ENCODE data around the gene TRPV6. TPM values are rescaled to one million over a fixed set of nuclear protein-coding genes. Genes with fewer than 3 reads are reported as not detected.

TRPV6 gene
- total and polyA plus RNA-seq, 4 donors: 0.32 to 1.5 (median 0.36) TPM; not detected in 1

GRCh38 chr7:142932386-142933091 lies 47.0 kb upstream of the TRPV6 start:
- Histone ChIP-seq H3K9me3 (ENCODE audit: control insufficient read depth in 4 of 4, low read length in 3 of 4) (no peaks in the 10 kb centered on the region), H3K36me3 (ENCODE audit: control insufficient read depth in 4 of 4, insufficient read depth in 3 of 4, low read depth in 1 of 4, low read length in 3 of 4) (no peaks in the 10 kb centered on the region), H3K4me3 (ENCODE audit: low read depth in 1 of 3, low read length in 3 of 3) (no peak overlapping the region), H3K4me1 (ENCODE audit: control insufficient read depth in 4 of 4, insufficient read depth in 4 of 4, low read length in 3 of 4) (no peaks in the 10 kb centered on the region), H3K27me3 (ENCODE audit: control insufficient read depth in 4 of 4, insufficient read depth in 4 of 4, low read length in 3 of 4) (no peaks in the 10 kb centered on the region), H3K27ac (ENCODE audit: low read depth in 1 of 2, low read length in 2 of 2) (no peak overlapping the region), H3K9ac (ENCODE audit: low read depth in 1 of 2, low read length in 2 of 2) (no peak overlapping the region)
- 65% methylated on average over 5 of the region's 5 CpGs for WGBS
- DNase-seq (ENCODE audit: low spot score): no peak
- TF ChIP-seq EGR1 (IDR thresholded peaks at IDR 0.05; ENCODE audit: low read depth in 2 of 2) (no peak), JUND (IDR thresholded peaks at IDR 0.05) (no peak), NR2F2 (IDR thresholded peaks at IDR 0.05) (no peak), ZBTB33 (IDR thresholded peaks at IDR 0.05) (no peak), HNF4A (conservative IDR thresholded peaks at IDR 0.05) (no peak), REST (IDR thresholded peaks at IDR 0.05) (no peak), FOXA2 (IDR thresholded peaks at IDR 0.05) (no peak), FOXA1 (IDR thresholded peaks at IDR 0.05) (no peak), TAF1 (conservative IDR thresholded peaks at IDR 0.05) (no peak), RXRA (IDR thresholded peaks at IDR 0.05) (no peak), HNF4G (IDR thresholded peaks at IDR 0.05) (no peak), RAD21 (IDR thresholded peaks at IDR 0.05) (no peak), ATF3 (IDR thresholded peaks at IDR 0.05) (no peak), YY1 (IDR thresholded peaks at IDR 0.05) (no peak), SP1 (IDR thresholded peaks at IDR 0.05) (no peak), CTCF (IDR thresholded peaks at IDR 0.05; ENCODE audit: low read depth, low read length, missing input control) (no peak), GABPA (IDR thresholded peaks at IDR 0.05 in 1 of 2, conservative IDR thresholded peaks at IDR 0.05 in 1 of 2) (no peak), MAX (IDR thresholded peaks at IDR 0.05) (no peak)

Measured in liver (tissue), 9 donors.